Measurements from ENCODE around the gene PALD1. TPM values are rescaled to one million over a fixed set of nuclear protein-coding genes. Genes with fewer than 3 reads are reported as not detected.

Gene PALD1
- total RNA-seq (not detected), polyA plus RNA-seq (not detected)

GRCh38 chr10:70478191-70479164 lies at the start of gene PALD1:
PALD1 (plus strand) TSS chr10:70478767; CDS start chr10:70525952, 47,185 bp downstream.
- DNase-seq: peak in 3 of 5 donors; percentile 17 to 51 (median 22)
- no peaks in the 10 kb centered on the region for H3K36me3 ChIP-seq (ENCODE audit: insufficient read depth, low read length)
- Mint-ChIP-seq H3K27ac (peak within 1 kb of the TSS; percentile 68 to 95 (median 89)), H3K27me3 (peaks cover 1 to 2% of the 10 kb centered on the region in 2 donors), H3K36me3 (no peaks in the 10 kb centered on the region), H3K9me3 (no peaks in the 10 kb centered on the region), H3K4me1 (peaks cover 27 to 58% (median 45%) of the 10 kb centered on the region in 4 donors), H3K4me3 (peak within 1 kb of the TSS; percentile 79 to 92 (median 80))
- H3K4me3 ChIP-seq (ENCODE audit: low read length in 2 of 2): peak within 1 kb of the TSS in 1 of 2 donors; percentile 33
- no peaks in the 10 kb centered on the region for H3K9me3 ChIP-seq (ENCODE audit: control insufficient read depth in 1 of 2, low read length in 2 of 2)
- ChIA-PET POLR2A (ENCODE audit: partially characterized antibody) (interaction anchor here (1.1 to 2.7 kb wide), 3 partner anchors 74 to 338 kb away, joined by 3 to 11 read pairs (median 3); partner anchors contain the start of genes EIF4EBP2 and PPA1), CTCF (ENCODE audit: partially characterized antibody) (interaction anchor here (0.9 kb wide), 1 partner anchor 18 kb away, joined by 3 read pairs; no protein-coding TSS in a partner anchor)
- peaks cover 50% of the 10 kb centered on the region for H3K4me1 ChIP-seq (ENCODE audit: insufficient read depth, low read length)
- H3K27me3 ChIP-seq (ENCODE audit: insufficient read depth, low read length): no peaks in the 10 kb centered on the region
- intact Hi-C loops (cut with micrococcal nuclease): loop anchor here (5.0 kb wide), 1 partner anchor 76 kb away; the partner anchor contains the start of gene EIF4EBP2
- H3K27ac ChIP-seq (ENCODE audit: low read depth, low read length): no peak within 1 kb of the TSS

GRCh38 chr10:70430493-70431445 lies 47.8 kb upstream of the PALD1 start:
- H3K27ac ChIP-seq (ENCODE audit: low read depth, low read length): no peak overlapping the region
- Mint-ChIP-seq H3K4me3 (peak overlapping the region in 1 of 8 donors; percentile 39), H3K9me3 (no peaks in the 10 kb centered on the region), H3K4me1 (peaks cover 16 to 44% (median 35%) of the 10 kb centered on the region in 4 donors), H3K27ac (peak overlapping the region; percentile 52 to 99 (median 94)), H3K27me3 (no peaks in the 10 kb centered on the region), H3K36me3 (peaks cover 12 to 31% of the 10 kb centered on the region in 2 donors)
- ChIA-PET CTCF (ENCODE audit: partially characterized antibody) (interaction anchor here (1.1 to 1.5 kb wide), 2 partner anchors 25 to 45 kb away, joined by 3 to 7 read pairs; no protein-coding TSS in a partner anchor), POLR2A (ENCODE audit: partially characterized antibody) (interaction anchor here (0.6 to 2.3 kb wide), 4 partner anchors 12 to 33 kb away, joined by 3 to 22 read pairs (median 3); partner anchors contain the start of gene EIF4EBP2)
- no peaks in the 10 kb centered on the region for H3K27me3 ChIP-seq (ENCODE audit: insufficient read depth, low read length)
- H3K36me3 ChIP-seq (ENCODE audit: insufficient read depth, low read length): peaks cover 15% of the 10 kb centered on the region
- no peak for DNase-seq
- no peak overlapping the region for H3K4me3 ChIP-seq (ENCODE audit: low read length in 2 of 2)
- intact Hi-C loops (cut with micrococcal nuclease): no loop called here
- peaks cover 35% of the 10 kb centered on the region for H3K4me1 ChIP-seq (ENCODE audit: insufficient read depth, low read length)
- H3K9me3 ChIP-seq (ENCODE audit: control insufficient read depth in 1 of 2, low read length in 2 of 2): no peaks in the 10 kb centered on the region

DNA sequence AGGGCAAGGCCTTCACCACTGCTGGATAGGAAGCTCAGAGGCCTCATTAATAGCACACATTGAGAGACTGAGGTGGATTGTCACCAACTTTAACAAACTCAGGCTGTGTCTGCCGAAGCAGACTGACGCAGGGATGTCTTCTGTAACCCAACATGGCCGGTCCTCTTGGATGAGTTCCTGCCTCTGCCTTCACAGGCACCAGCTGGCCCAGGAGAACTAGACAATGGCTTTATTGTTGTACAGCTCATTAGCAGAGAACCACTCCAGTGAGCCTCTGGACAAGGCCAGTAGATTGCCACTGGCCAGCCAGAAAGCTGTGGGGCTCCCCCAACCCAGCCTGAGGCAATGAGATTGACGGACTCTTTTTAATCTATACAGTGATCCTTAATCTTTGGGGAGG lies 46.5 kb upstream of the PALD1 start:
- no peaks in the 10 kb centered on the region for H3K9me3 Mint-ChIP-seq
- Histone ChIP-seq H3K36me3 (ENCODE audit: insufficient read depth, low read length) (peaks cover 5% of the 10 kb centered on the region), H3K27me3 (ENCODE audit: insufficient read depth, low read length) (no peaks in the 10 kb centered on the region), H3K27ac (ENCODE audit: low read depth, low read length) (no peak overlapping the region), H3K9me3 (ENCODE audit: control insufficient read depth in 1 of 2, low read length in 2 of 2) (no peaks in the 10 kb centered on the region), H3K4me1 (ENCODE audit: insufficient read depth, low read length) (peaks cover 35% of the 10 kb centered on the region), H3K4me3 (ENCODE audit: low read length in 2 of 2) (no peak overlapping the region)
- POLR2A ChIA-PET (ENCODE audit: partially characterized antibody): interaction anchor here (2.3 kb wide), 1 partner anchor 28 kb away, joined by 22 read pairs; the partner anchor contains the start of gene EIF4EBP2
- no peak for DNase-seq
- intact Hi-C loops (cut with micrococcal nuclease): no loop called here
- peaks cover 16 to 46% (median 34%) of the 10 kb centered on the region in 4 donors for H3K4me1 Mint-ChIP-seq
- H3K4me3 Mint-ChIP-seq: peak overlapping the region in 7 of 8 donors; percentile 86 to 92 (median 89)
- H3K36me3 Mint-ChIP-seq: peaks cover 7 to 20% of the 10 kb centered on the region in 2 donors
- H3K27me3 Mint-ChIP-seq: no peaks in the 10 kb centered on the region
- H3K27ac Mint-ChIP-seq: peak overlapping the region; percentile 76 to 99 (median 94)
- CTCF ChIA-PET (ENCODE audit: partially characterized antibody): interaction anchor here (1.2 to 2.0 kb wide), 3 partner anchors 27 to 210 kb away, joined by 3 to 9 read pairs (median 7); no protein-coding TSS in a partner anchor

GRCh38 chr10:70432561-70433263 lies 45.9 kb upstream of the PALD1 start:
- DNase-seq: peak in 1 of 5 donors; percentile 12
- H3K4me3 ChIP-seq (ENCODE audit: low read length in 2 of 2): peak overlapping the region; percentile 48 to 55
- ChIA-PET CTCF (ENCODE audit: partially characterized antibody) (interaction anchor here (0.9 to 2.0 kb wide), 6 partner anchors 27 to 211 kb away, joined by 3 to 9 read pairs (median 3); no protein-coding TSS in a partner anchor), POLR2A (ENCODE audit: partially characterized antibody) (interaction anchor here (0.8 to 2.3 kb wide), 3 partner anchors 27 to 28 kb away, joined by 4 to 22 read pairs (median 5); partner anchors contain the start of gene EIF4EBP2)
- Mint-ChIP-seq H3K4me1 (peaks cover 16 to 46% (median 34%) of the 10 kb centered on the region in 4 donors), H3K36me3 (peaks cover 7 to 15% of the 10 kb centered on the region in 2 donors), H3K27ac (peak overlapping the region; percentile 76 to 99 (median 94)), H3K9me3 (no peaks in the 10 kb centered on the region), H3K4me3 (peak overlapping the region; percentile 86 to 92 (median 89)), H3K27me3 (no peaks in the 10 kb centered on the region)
- H3K9me3 ChIP-seq (ENCODE audit: control insufficient read depth in 1 of 2, low read length in 2 of 2): no peaks in the 10 kb centered on the region
- H3K27me3 ChIP-seq (ENCODE audit: insufficient read depth, low read length): no peaks in the 10 kb centered on the region
- no peaks in the 10 kb centered on the region for H3K36me3 ChIP-seq (ENCODE audit: insufficient read depth, low read length)
- peaks cover 35% of the 10 kb centered on the region for H3K4me1 ChIP-seq (ENCODE audit: insufficient read depth, low read length)
- intact Hi-C loops (cut with micrococcal nuclease): no loop called here
- H3K27ac ChIP-seq (ENCODE audit: low read depth, low read length): peak overlapping the region; percentile 6

DNA sequence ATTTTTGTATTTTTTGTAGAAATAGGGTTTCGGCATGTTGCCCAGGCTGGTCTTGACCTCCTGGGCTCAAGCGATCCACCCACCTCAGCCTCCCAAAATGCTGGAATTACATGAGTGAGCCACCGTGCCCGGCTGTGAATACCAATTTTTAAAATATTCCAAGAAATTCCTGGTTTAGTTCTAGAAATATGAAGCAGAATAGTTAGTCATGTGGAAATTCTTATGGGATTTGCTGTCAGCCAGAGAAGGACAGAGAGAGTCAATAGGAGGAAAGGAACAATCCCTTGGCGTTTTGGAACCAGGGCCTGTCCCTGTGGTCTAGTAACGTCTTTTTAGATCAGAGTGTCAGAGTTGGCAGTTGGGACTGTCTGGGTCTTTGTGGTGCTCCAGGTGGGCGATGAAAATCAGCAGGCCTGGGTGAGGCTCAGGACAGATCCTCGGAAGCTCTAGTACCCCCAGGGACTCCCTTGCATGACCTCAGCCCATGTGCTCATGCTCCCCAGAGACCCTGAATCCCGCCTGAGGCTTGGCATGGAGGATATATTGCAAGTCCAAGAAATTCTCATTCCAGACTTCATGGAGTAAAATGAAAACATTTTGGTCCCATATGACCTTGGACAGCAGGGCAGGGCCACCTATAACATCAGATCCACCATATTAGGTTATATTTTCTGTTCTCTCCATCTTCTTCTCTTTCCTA lies 44.8 kb upstream of the PALD1 start:
- no peak for DNase-seq
- Mint-ChIP-seq H3K4me3 (peak overlapping the region in 5 of 8 donors; percentile 10 to 92 (median 33)), H3K36me3 (peaks cover 4 to 13% of the 10 kb centered on the region in 2 donors), H3K27ac (peak overlapping the region in 6 of 7 donors; percentile 15 to 95 (median 62)), H3K27me3 (peaks cover 0 to 5% of the 10 kb centered on the region in 2 donors), H3K9me3 (no peaks in the 10 kb centered on the region), H3K4me1 (peaks cover 16 to 46% (median 34%) of the 10 kb centered on the region in 4 donors)
- peaks cover 35% of the 10 kb centered on the region for H3K4me1 ChIP-seq (ENCODE audit: insufficient read depth, low read length)
- POLR2A ChIA-PET (ENCODE audit: partially characterized antibody): interaction anchor here (0.8 to 1.0 kb wide), 2 partner anchors 28 to 29 kb away, joined by 4 to 5 read pairs; no protein-coding TSS in a partner anchor
- intact Hi-C loops (cut with micrococcal nuclease): no loop called here
- no peak overlapping the region for H3K27ac ChIP-seq (ENCODE audit: low read depth, low read length)
- H3K9me3 ChIP-seq (ENCODE audit: control insufficient read depth in 1 of 2, low read length in 2 of 2): no peaks in the 10 kb centered on the region
- no peak overlapping the region for H3K4me3 ChIP-seq (ENCODE audit: low read length in 2 of 2)
- no peaks in the 10 kb centered on the region for H3K27me3 ChIP-seq (ENCODE audit: insufficient read depth, low read length)
- CTCF ChIA-PET (ENCODE audit: partially characterized antibody): interaction anchor here (0.9 to 2.0 kb wide), 5 partner anchors 27 to 212 kb away, joined by 3 to 9 read pairs (median 3); no protein-coding TSS in a partner anchor
- no peaks in the 10 kb centered on the region for H3K36me3 ChIP-seq (ENCODE audit: insufficient read depth, low read length)
